GM23338 (cell line): Measurements from ENCODE around the gene FCGBP. TPM values are rescaled to one million over a fixed set of nuclear protein-coding genes. Genes with fewer than 3 reads are reported as not detected.

ENCODE experiments used
- ATAC-seq: fragments of 200-7000 bp; cut with Tn5 transposase; 3 replicates; pipeline ENCODE4 v1.9.1; 2020
- DNase-seq: peaks from one replicate; pipeline ENCODE4 v3.0.0-alpha.2; 2015; ENCODE audit warnings: low spot score
- H2AFZ ChIP-seq: fragments of 200-600 bp; sonication (generic); 2 replicates; pipeline ENCODE4 v1.8.0; 2016; ENCODE audit warnings: antibody characterized with exemption, mild to moderate bottlenecking, moderate library complexity
- H3F3A ChIP-seq: fragments of 200-600 bp; sonication (generic); replicated peaks from 2 replicates; pipeline ENCODE4 v1.8.0; 2017; ENCODE audit warnings: antibody characterized with exemption, mixed run types, low read depth
- H3K27ac ChIP-seq: fragments of 200-600 bp; sonication (generic); 2 replicates; pipeline ENCODE4 v1.6.1; 2016; ENCODE audit warnings: low read depth
- H3K27me3 ChIP-seq: fragments of 200-600 bp; sonication (generic); 2 replicates; pipeline ENCODE4 v1.8.0; 2016; ENCODE audit warnings: mild to moderate bottlenecking, mixed run types, moderate library complexity; ENCODE audit not compliant: insufficient read depth
- H3K36me3 ChIP-seq: fragments of 200-600 bp; sonication (generic); 2 replicates; pipeline ENCODE4 v1.8.0; 2016; ENCODE audit warnings: mild to moderate bottlenecking; ENCODE audit not compliant: insufficient read depth
- H3K4me1 ChIP-seq: fragments of 200-600 bp; sonication (generic); 2 replicates; pipeline ENCODE4 v1.8.0; 2016; ENCODE audit warnings: mild to moderate bottlenecking, moderate library complexity; ENCODE audit not compliant: insufficient read depth
- H3K4me2 ChIP-seq: fragments of 200-600 bp; sonication (generic); 2 replicates; pipeline ENCODE4 v1.7.1; 2017; ENCODE audit warnings: mixed run types
- H3K4me3 ChIP-seq: fragments of 200-600 bp; sonication (generic); 2 replicates; pipeline ENCODE4 v1.6.1; 2016; ENCODE audit warnings: mixed run types
- H3K79me2 ChIP-seq: fragments of 200-600 bp; sonication (generic); replicated peaks from 2 replicates; pipeline ENCODE4 v1.8.0; 2017; ENCODE audit warnings: mild to moderate bottlenecking; ENCODE audit not compliant: insufficient read depth
- H3K9me2 ChIP-seq: fragments of 200-600 bp; sonication (generic); 2 replicates; pipeline ENCODE4 v1.8.0; 2017; ENCODE audit not compliant: insufficient read depth
- H4K20me1 ChIP-seq: fragments of 200-600 bp; sonication (generic); replicated peaks from 2 replicates; pipeline ENCODE4 v1.8.0; 2017; ENCODE audit warnings: mild to moderate bottlenecking; ENCODE audit not compliant: insufficient read depth
- H3K27ac Mint-ChIP-seq: 2 replicates; pipeline ENCODE4 v1.8.0; 2020; ENCODE audit warnings: inconsistent platforms, mild to moderate bottlenecking, moderate library complexity, mixed read lengths
- H3K27me3 Mint-ChIP-seq: 3 replicates; pipeline ENCODE4 v1.8.0; 2022; ENCODE audit warnings: low read depth, mild to moderate bottlenecking, moderate library complexity, mixed read lengths, inconsistent platforms; ENCODE audit not compliant: insufficient read depth, poor library complexity
- H3K36me3 Mint-ChIP-seq: 3 replicates; pipeline ENCODE4 v1.8.0; 2021; ENCODE audit warnings: low read depth, mild to moderate bottlenecking, inconsistent platforms, moderate library complexity, mixed read lengths
- H3K4me1 Mint-ChIP-seq: 3 replicates; pipeline ENCODE4 v1.8.0; 2020; ENCODE audit warnings: mild to moderate bottlenecking, inconsistent platforms, mixed read lengths
- H3K4me3 Mint-ChIP-seq: 3 replicates; pipeline ENCODE4 v1.8.0; 2021; ENCODE audit warnings: moderate library complexity, mild to moderate bottlenecking, inconsistent platforms, mixed read lengths
- H3K9me3 Mint-ChIP-seq: 3 replicates; pipeline ENCODE4 v1.8.0; 2020; ENCODE audit warnings: moderate library complexity, mild to moderate bottlenecking, inconsistent platforms, mixed read lengths
- CREB1 ChIP-seq: fragments of 250-450 bp; sonication (Bioruptor Pico); IDR thresholded peaks from 2 replicates; pipeline ENCODE4 v1.5.0; 2020; ENCODE audit warnings: low read depth, mild to moderate bottlenecking, moderate library complexity
- CTCF ChIP-seq, 2 experiments: fragments of 200-600 bp in 1 of 2; sonication (generic) in 1 of 2; conservative IDR thresholded peaks; 2 replicates each; pipeline versions ENCODE4 v1.5.1 to v1.6.1; 2016 to 2017; ENCODE audit warnings: antibody characterized with exemption in 2 of 2, low read depth in 2 of 2, mild to moderate bottlenecking in 2 of 2, moderate library complexity in 1 of 2
- ETS1 ChIP-seq: IDR thresholded peaks from 2 replicates; pipeline ENCODE4 v1.6.1; 2016; ENCODE audit warnings: antibody characterized with exemption
- EZH2 ChIP-seq: fragments of 200-600 bp; sonication (generic); IDR thresholded peaks from one replicate; pipeline ENCODE4 v1.8.0; 2017; ENCODE audit warnings: antibody characterized with exemption, mild to moderate bottlenecking, low read depth; ENCODE audit not compliant: unreplicated experiment
- EZH2phosphoT487 ChIP-seq: fragments of 200-600 bp; sonication (generic); IDR thresholded peaks from one replicate; pipeline ENCODE4 v1.8.1; 2018; ENCODE audit warnings: antibody characterized with exemption; ENCODE audit not compliant: unreplicated experiment
- NANOG ChIP-seq: IDR thresholded peaks from 2 replicates; pipeline ENCODE4 v1.6.1; 2016; ENCODE audit warnings: antibody characterized with exemption, borderline replicate concordance
- POLR2AphosphoS5 ChIP-seq: IDR thresholded peaks from 2 replicates; pipeline ENCODE4 v1.6.1; 2016; ENCODE audit warnings: antibody characterized with exemption, low read depth
- STAT1 ChIP-seq: IDR thresholded peaks from one replicate; pipeline ENCODE4 v1.6.1; 2016; ENCODE audit warnings: antibody characterized with exemption; ENCODE audit not compliant: unreplicated experiment
- ZNF331 ChIP-seq: fragments of 250-450 bp; sonication (Bioruptor Pico); IDR thresholded peaks from 2 replicates; pipeline ENCODE4 v1.5.0; 2020; ENCODE audit warnings: low read depth, mild to moderate bottlenecking, moderate library complexity
- ZNF462 ChIP-seq: fragments of 250-450 bp; sonication (Bioruptor Pico); IDR thresholded peaks from 2 replicates; pipeline ENCODE4 v1.5.0; 2020; ENCODE audit warnings: mild to moderate bottlenecking, moderate library complexity
- polyA plus RNA-seq: library from polyadenylated mRNA; unstranded; fragments of >200 nt; fragmentation: Nextera tagmentation; extraction: Ambion mirVana; gene quantifications from 2 replicates; pipeline ENCODE4 v1.2.1, GENCODE V29; 2016
- total RNA-seq: library from RNA; depleted of rRNA; stranded (reverse); fragments of >200 nt; shearing (Covaris generic); gene quantifications from 2 replicates; pipeline ENCODE4 v1.2.3, GENCODE V29; 2014

FCGBP gene
- total and polyA plus RNA-seq, 2 experiments from 2014 or later: 0.44 to 3.6 TPM

GRCh38 chr19:39970675-39971379 lies 36.4 kb upstream of the FCGBP start, which contains the start of gene PSMC4 (continued):
- TF ChIP-seq ETS1: peak; percentile 97
- TF ChIP-seq CREB1 (CRISPR knock-in tag): peak; percentile 92
- peak; percentile 41 to 84 for TF ChIP-seq CTCF (conservative IDR thresholded peaks at IDR 0.05; ENCODE audit: low read depth in 2 of 2)
- peak; percentile 93 for TF ChIP-seq POLR2AphosphoS5
- no peak for TF ChIP-seq NANOG

GRCh38 chr19:39970425-39970674 lies 35.9 kb upstream of the FCGBP start:
- Histone ChIP-seq H3K27ac (peak overlapping the region; percentile 64; the same call in 1 of the 2 replicates), H3K4me3 (peak overlapping the region; percentile 99), H3K9me2 (0 out of 2 replicates have a peak, but pooled peaks cover 3% of the 10 kb centered on the region), H3K79me2 (peaks cover 17% of the 10 kb centered on the region), H3K36me3 (peaks cover 13% of the 10 kb centered on the region), H3F3A (no peaks in the 10 kb centered on the region), H2AFZ (peak overlapping the region; percentile 80), H4K20me1 (peaks cover 7% of the 10 kb centered on the region; the same call in 1 of the 2 replicates), H3K4me2 (peak overlapping the region; percentile 83), H3K4me1 (no peaks in the 10 kb centered on the region; the same call in 1 of the 2 replicates), H3K27me3 (no peaks in the 10 kb centered on the region)
- Mint-ChIP-seq H3K4me3 (peak overlapping the region; percentile 96), H3K36me3 (peaks cover 42% of the 10 kb centered on the region), H3K4me1 (peaks cover 8% of the 10 kb centered on the region; the same call in 2 of the 3 replicates), H3K27ac (peak overlapping the region; percentile 97), H3K27me3 (peaks cover 11% of the 10 kb centered on the region), H3K9me3 (no peaks in the 10 kb centered on the region; the same call in 2 of the 3 replicates)
- ATAC-seq (peak; percentile 34), DNase-seq (no peak)
- TF ChIP-seq EZH2phosphoT487 (no peak), CTCF (conservative IDR thresholded peaks at IDR 0.05; ENCODE audit: low read depth in 2 of 2) (no peak), NANOG (no peak), STAT1 (no peak), ETS1 (no peak), ZNF331 (CRISPR knock-in tag) (no peak), ZNF462 (CRISPR knock-in tag) (no peak), EZH2 (no peak), POLR2AphosphoS5 (no peak)
